Esophagus muscularis mucosa (tissue), 3 donors: ENCODE results near the gene SARNP.

Experiments used
- CTCF ChIP-seq, 3 experiments: fragments of 200-600 bp in 2 of 3; fragments of 450-650 bp in 1 of 3; sonication (generic) in 2 of 3; IDR thresholded peaks; one replicate each; pipeline ENCODE4 v1.5.1; 2017 to 2019; ENCODE audit warnings: antibody characterized with exemption in 3 of 3, mild to moderate bottlenecking in 2 of 3, moderate library complexity in 1 of 3
- POLR2A ChIP-seq: fragments of 450-650 bp; IDR thresholded peaks from one replicate; pipeline ENCODE4 v1.6.1; 2017; ENCODE audit warnings: antibody characterized with exemption, moderate library complexity, mild to moderate bottlenecking, low read depth

GRCh38 chr12:55789893-55790292 is 27.6 kb downstream of the SARNP start:
- TF ChIP-seq CTCF (IDR thresholded peaks at IDR 0.05) = no peak
- TF ChIP-seq POLR2A = no peak
